Stomach (tissue), 4 donors: ENCODE data around the gene DNAJB5.

Experiments used
- EP300 ChIP-seq: sonication (generic); formaldehyde crosslinking; IDR thresholded peaks from one replicate; pipeline ENCODE4 v1.6.1; 2017; ENCODE audit warnings: antibody characterized with exemption
- POLR2AphosphoS5 ChIP-seq, 3 donors: sonication (generic); formaldehyde crosslinking; IDR thresholded peaks; one replicate each; pipeline ENCODE4 v1.6.1; 2016; ENCODE audit warnings: antibody characterized with exemption in 3 of 3
- TF ChIP-seq, protein P1 (sequence below), 7 experiments: fragments of 450-650 bp in 4 of 7; fragments of 200-600 bp in 3 of 7; sonication (generic) in 3 of 7; IDR thresholded peaks; one replicate each; pipeline ENCODE4 v1.5.1; 2016 to 2019; ENCODE audit warnings: antibody characterized with exemption in 7 of 7, control low read depth in 2 of 7, mild to moderate bottlenecking in 1 of 7

DNA sequence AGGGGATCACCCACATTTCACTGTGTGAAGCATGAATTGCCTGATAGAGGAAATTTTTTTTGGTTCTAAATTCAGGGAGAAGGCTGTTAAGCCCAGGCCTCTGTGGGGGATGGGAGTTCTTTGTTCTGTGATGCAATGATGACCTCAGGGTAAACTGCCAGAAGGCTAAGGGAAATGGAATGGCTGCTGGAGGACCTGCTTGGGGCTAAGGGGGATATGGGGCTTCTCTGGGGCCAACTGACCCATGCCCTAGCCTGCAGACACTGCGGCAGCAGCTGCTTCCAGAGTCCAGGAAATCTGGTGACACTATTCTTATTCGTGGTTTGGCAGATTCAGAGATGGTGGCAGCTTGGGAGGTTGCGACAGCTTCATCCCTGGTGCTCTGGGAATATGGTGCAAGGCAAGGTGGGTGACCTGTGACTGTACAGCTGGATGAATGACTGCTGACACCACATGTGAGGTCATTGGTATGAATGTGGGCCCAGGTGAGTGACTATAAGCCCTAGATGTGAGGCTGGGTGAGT lies 52.6 kb downstream of the DNAJB5 start:
- TF ChIP-seq POLR2AphosphoS5 (IDR thresholded peaks at IDR 0.05) (no peak), EP300 (no peak)
- TF ChIP-seq, protein P1, sequence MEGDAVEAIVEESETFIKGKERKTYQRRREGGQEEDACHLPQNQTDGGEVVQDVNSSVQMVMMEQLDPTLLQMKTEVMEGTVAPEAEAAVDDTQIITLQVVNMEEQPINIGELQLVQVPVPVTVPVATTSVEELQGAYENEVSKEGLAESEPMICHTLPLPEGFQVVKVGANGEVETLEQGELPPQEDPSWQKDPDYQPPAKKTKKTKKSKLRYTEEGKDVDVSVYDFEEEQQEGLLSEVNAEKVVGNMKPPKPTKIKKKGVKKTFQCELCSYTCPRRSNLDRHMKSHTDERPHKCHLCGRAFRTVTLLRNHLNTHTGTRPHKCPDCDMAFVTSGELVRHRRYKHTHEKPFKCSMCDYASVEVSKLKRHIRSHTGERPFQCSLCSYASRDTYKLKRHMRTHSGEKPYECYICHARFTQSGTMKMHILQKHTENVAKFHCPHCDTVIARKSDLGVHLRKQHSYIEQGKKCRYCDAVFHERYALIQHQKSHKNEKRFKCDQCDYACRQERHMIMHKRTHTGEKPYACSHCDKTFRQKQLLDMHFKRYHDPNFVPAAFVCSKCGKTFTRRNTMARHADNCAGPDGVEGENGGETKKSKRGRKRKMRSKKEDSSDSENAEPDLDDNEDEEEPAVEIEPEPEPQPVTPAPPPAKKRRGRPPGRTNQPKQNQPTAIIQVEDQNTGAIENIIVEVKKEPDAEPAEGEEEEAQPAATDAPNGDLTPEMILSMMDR (IDR thresholded peaks at IDR 0.05): no peak
